Cardiac atrium fibroblast (primary cell): Measurements from ENCODE around the gene PAMR1. TPM values are rescaled to one million over a fixed set of nuclear protein-coding genes. Genes with fewer than 3 reads are reported as not detected.

ENCODE experiments used
- total RNA-seq: library from RNA; depleted of rRNA; stranded (reverse); fragments of >200 nt; gene quantifications from 2 replicates; pipeline ENCODE4 v1.2.3, GENCODE V29; 2015

The PAMR1 gene
- total RNA-seq, result 206 and 311 TPM in 2 replicates

GRCh38 chr11:35525501-35526175 is at the start of gene PAMR1:
PAMR1 (minus strand) TSS chr11:35525616; CDS start chr11:35525585, 31 bp downstream.

GRCh38 chr11:35419184-35419829 is 106.1 kb downstream of the PAMR1 start, which contains the start of gene SLC1A2:
SLC1A2 (minus strand) TSS chr11:35419558; CDS start chr11:35418966, 592 bp downstream.

Other genes starting within 250 kb of the PAMR1 start
- gene SLC1A2, start 106.1 kb downstream of the PAMR1 start, total RNA-seq, result 0.81 and 1.3 TPM in 2 replicates
- gene FJX1, start 92.8 kb upstream of the PAMR1 start, total RNA-seq, result 40.8 and 43.3 TPM in 2 replicates
- 13.2 and 16.2 TPM in 2 replicates for gene TRIM44, start 137.2 kb upstream of the PAMR1 start, total RNA-seq